ENCODE data around the gene RNF186. TPM values are rescaled to one million over a fixed set of nuclear protein-coding genes. Genes with fewer than 3 reads are reported as not detected.

Gene RNF186
- total and polyA plus RNA-seq, 2 of the 13 experiments (the other 11 are each of a cell fraction or from before 2014, with no cell fraction given) = 0.07 to 0.20 TPM

DNA sequence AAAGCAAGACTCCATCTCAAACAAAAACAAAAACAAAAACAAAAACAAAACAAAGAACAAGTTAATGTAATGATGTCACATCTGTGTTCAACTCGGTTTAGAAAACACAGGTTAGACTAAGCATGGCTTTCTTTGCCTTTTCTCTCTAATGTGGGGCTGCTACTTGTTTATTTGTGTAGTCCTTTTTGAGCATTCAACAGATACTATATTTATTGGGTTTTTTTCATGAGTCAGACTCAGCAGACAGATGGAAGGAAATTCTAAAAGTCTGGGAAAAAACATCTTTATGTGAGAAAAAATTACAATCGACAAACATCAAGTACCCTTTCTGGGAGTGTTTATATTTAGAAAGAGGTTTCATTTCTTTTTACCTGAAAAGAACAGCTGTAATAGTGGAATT is 44.8 kb upstream of the RNF186 start:
- intact Hi-C loops (cut with micrococcal nuclease; ENCODE audit: unreplicated experiment) = no loop called here
- POLR2A ChIA-PET = no interaction called here
- Histone ChIP-seq H2AFZ (ENCODE audit: low read length) (no peak overlapping the region), H3K36me3 (replicated peaks in 1 of 2; ENCODE audit: control insufficient read depth in 1 of 2, insufficient read depth in 2 of 2, low read length in 2 of 2) (no peaks in the 10 kb centered on the region), H3K4me3 (replicated peaks in 1 of 3; ENCODE audit: insufficient read depth in 1 of 3, low read depth in 2 of 3, low read length in 3 of 3) (no peak overlapping the region), H3K9me3 (ENCODE audit: low read length) (no peaks in the 10 kb centered on the region; the same call in 1 of the 2 replicates), H3K27ac (ENCODE audit: extremely low read length, insufficient read depth, low read length) (no peak overlapping the region), H3K4me1 (ENCODE audit: insufficient read depth, low read length) (peaks cover 29% of the 10 kb centered on the region), H3K4me2 (ENCODE audit: low read depth, low read length) (no peak overlapping the region), H3K27me3 (ENCODE audit: control insufficient read depth in 1 of 2, insufficient read depth in 2 of 2, low read length in 2 of 2) (no peaks in the 10 kb centered on the region), H3K79me2 (ENCODE audit: insufficient read depth, low read length) (no peaks in the 10 kb centered on the region), H4K20me1 (ENCODE audit: insufficient read depth, low read length) (no peaks in the 10 kb centered on the region), H3K9ac (ENCODE audit: insufficient read depth, low read depth, low read length) (no peak overlapping the region)
- WGBS (ENCODE audit: low lambda C conversion rate) = 26% methylated on average over 2 of the region's 2 CpGs
- FAIRE-seq = no peak
- in situ Hi-C loops (cut with HindIII; ENCODE audit: extremely low pct_ligation_motif_present, low pct_unique_long_range_greater_than_20kb) = no loop called here
- ATAC-seq = no peak
- DNase-seq (ENCODE audit: low spot score) = no peak
- CTCF ChIA-PET (ENCODE audit: low intra/inter-chr PET ratio, low total read pairs) = no interaction called here
- BruUV-seq (replicated peaks) = no TSS peak
- no peak for TF ChIP-seq GABPB1 (CRISPR knock-in tag; IDR thresholded peaks at IDR 0.05)
- TF ChIP-seq SP140L (CRISPR knock-in tag; IDR thresholded peaks at IDR 0.05; ENCODE audit: borderline replicate concordance) = no peak
- TF ChIP-seq, protein P1, sequence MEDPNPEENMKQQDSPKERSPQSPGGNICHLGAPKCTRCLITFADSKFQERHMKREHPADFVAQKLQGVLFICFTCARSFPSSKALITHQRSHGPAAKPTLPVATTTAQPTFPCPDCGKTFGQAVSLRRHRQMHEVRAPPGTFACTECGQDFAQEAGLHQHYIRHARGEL (CRISPR knock-in tag; IDR thresholded peaks at IDR 0.05) = no peak
- TF ChIP-seq ZNF256 (CRISPR knock-in tag; conservative IDR thresholded peaks at IDR 0.05) = no peak
- TF ChIP-seq, protein P2, sequence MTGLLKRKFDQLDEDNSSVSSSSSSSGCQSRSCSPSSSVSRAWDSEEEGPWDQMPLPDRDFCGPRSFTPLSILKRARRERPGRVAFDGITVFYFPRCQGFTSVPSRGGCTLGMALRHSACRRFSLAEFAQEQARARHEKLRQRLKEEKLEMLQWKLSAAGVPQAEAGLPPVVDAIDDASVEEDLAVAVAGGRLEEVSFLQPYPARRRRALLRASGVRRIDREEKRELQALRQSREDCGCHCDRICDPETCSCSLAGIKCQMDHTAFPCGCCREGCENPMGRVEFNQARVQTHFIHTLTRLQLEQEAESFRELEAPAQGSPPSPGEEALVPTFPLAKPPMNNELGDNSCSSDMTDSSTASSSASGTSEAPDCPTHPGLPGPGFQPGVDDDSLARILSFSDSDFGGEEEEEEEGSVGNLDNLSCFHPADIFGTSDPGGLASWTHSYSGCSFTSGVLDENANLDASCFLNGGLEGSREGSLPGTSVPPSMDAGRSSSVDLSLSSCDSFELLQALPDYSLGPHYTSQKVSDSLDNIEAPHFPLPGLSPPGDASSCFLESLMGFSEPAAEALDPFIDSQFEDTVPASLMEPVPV (CRISPR knock-in tag; IDR thresholded peaks at IDR 0.05) = no peak
- TF ChIP-seq NR2F6 (IDR thresholded peaks at IDR 0.05) = no peak
- TF ChIP-seq NR2F6 (CRISPR knock-in tag; IDR thresholded peaks at IDR 0.05) = no peak
- TF ChIP-seq MED13 (CRISPR knock-in tag; IDR thresholded peaks at IDR 0.05) = no peak
- no peak for TF ChIP-seq DR1 (CRISPR knock-in tag; IDR thresholded peaks at IDR 0.05)
- no peak for TF ChIP-seq FOSL1 (CRISPR knock-in tag; IDR thresholded peaks at IDR 0.05; ENCODE audit: borderline replicate concordance)

Data from HepG2 (cell line).